OCI-LY1 (cell line): ENCODE results near the gene MFNG.
A peak's percentile ranks its signal among the peaks of the same experiment; 100 is the strongest.

ENCODE experiments used
- H2AFZ ChIP-seq: fragments of 200-600 bp; sonication (generic), shearing (Covaris generic); 2 replicates; pipeline ENCODE4 v1.6.0; 2014; ENCODE audit warnings: antibody characterized with exemption, mild to moderate bottlenecking, low read length
- H3F3A ChIP-seq: fragments of 200-600 bp; sonication (generic), shearing (Covaris generic); 2 replicates; pipeline ENCODE4 v1.6.0; 2014; ENCODE audit warnings: mild to moderate bottlenecking, antibody characterized with exemption, low read length, moderate library complexity; ENCODE audit not compliant: insufficient read depth
- H3K27ac ChIP-seq: fragments of 200-600 bp; sonication (generic); 2 replicates; pipeline ENCODE4 v1.5.1; 2014; ENCODE audit warnings: low read length, mixed run types, mild to moderate bottlenecking, low read depth; ENCODE audit not compliant: poor library complexity, severe bottlenecking
- H3K27me3 ChIP-seq: fragments of 200-600 bp; sonication (generic); 2 replicates; pipeline ENCODE4 v1.6.0; 2014; ENCODE audit warnings: antibody characterized with exemption, mild to moderate bottlenecking, low read length, moderate library complexity; ENCODE audit not compliant: insufficient read depth
- H3K36me3 ChIP-seq: fragments of 200-600 bp; sonication (generic); 2 replicates; pipeline ENCODE4 v1.6.1; 2014; ENCODE audit warnings: mild to moderate bottlenecking, antibody characterized with exemption, low read length, moderate library complexity, mixed read lengths; ENCODE audit not compliant: insufficient read depth
- H3K4me1 ChIP-seq: fragments of 200-600 bp; sonication (generic); 2 replicates; pipeline ENCODE4 v1.5.1; 2014; ENCODE audit warnings: mild to moderate bottlenecking, low read length, moderate library complexity; ENCODE audit not compliant: insufficient read depth, severe bottlenecking
- H3K4me2 ChIP-seq: fragments of 200-600 bp; sonication (generic), shearing (Covaris generic); 2 replicates; pipeline ENCODE4 v1.6.1; 2014; ENCODE audit warnings: low read length
- H3K4me3 ChIP-seq: fragments of 200-600 bp; sonication (generic); 2 replicates; pipeline ENCODE4 v1.5.1; 2014; ENCODE audit warnings: low read length, low read depth, mild to moderate bottlenecking, mixed read lengths; ENCODE audit not compliant: poor library complexity, severe bottlenecking
- H3K79me2 ChIP-seq: fragments of 200-600 bp; shearing (Covaris generic); 2 replicates; pipeline ENCODE4 v1.6.1; 2016; ENCODE audit warnings: mixed run types, low read length, mixed read lengths; ENCODE audit not compliant: insufficient read depth
- H3K9ac ChIP-seq: fragments of 200-600 bp; sonication (generic), shearing (Covaris generic); 2 replicates; pipeline ENCODE4 v1.6.1; 2014; ENCODE audit warnings: mild to moderate bottlenecking, low read length, mixed read lengths
- H3K9me2 ChIP-seq: fragments of 200-600 bp; sonication (generic), shearing (Covaris generic); 2 replicates; pipeline ENCODE4 v1.6.1; 2014; ENCODE audit warnings: low read depth, mild to moderate bottlenecking, low read length, mixed read lengths
- H3K9me3 ChIP-seq: fragments of 200-600 bp; shearing (Covaris generic); 2 replicates; pipeline ENCODE4 v1.6.1; 2014; ENCODE audit warnings: low read length, mixed read lengths
- H4K20me1 ChIP-seq: fragments of 200-600 bp; sonication (generic), shearing (Covaris generic); 2 replicates; pipeline ENCODE4 v1.6.0; 2016; ENCODE audit warnings: mild to moderate bottlenecking, low read length; ENCODE audit not compliant: insufficient read depth
- CTCF ChIP-seq: fragments of 200-600 bp; sonication (generic), shearing (Covaris generic); IDR thresholded peaks from 2 replicates; pipeline ENCODE4 v1.5.1; 2017; ENCODE audit warnings: mild to moderate bottlenecking, antibody characterized with exemption, low read length, moderate library complexity, mixed read lengths
- EZH2 ChIP-seq: fragments of 200-600 bp; sonication (generic), shearing (Covaris generic); IDR thresholded peaks from 2 replicates; pipeline ENCODE4 v1.8.0; 2017; ENCODE audit warnings: borderline replicate concordance, mixed run types, mild to moderate bottlenecking, antibody characterized with exemption, low read length, moderate library complexity, mixed read lengths

MFNG gene

GRCh38 chr22:37519268-37520195 is 33.3 kb upstream of the MFNG start, which contains the start of gene CARD10:
Gene CARD10, minus strand, starts transcription at chr22:37519415. Its CDS starts 215 bp downstream, at chr22:37519200.
- Histone ChIP-seq H3K4me3 (peak within 1 kb of the TSS; percentile 21), H3K4me1 (no peaks in the 10 kb centered on the region), H2AFZ (no peak within 1 kb of the TSS), H3K79me2 (no peaks in the 10 kb centered on the region), H3K9me2 (no peaks in the 10 kb centered on the region), H3K27ac (no peak within 1 kb of the TSS), H3K4me2 (peak within 1 kb of the TSS; percentile 38), H3K36me3 (no peaks in the 10 kb centered on the region), H4K20me1 (no peaks in the 10 kb centered on the region), H3F3A (no peaks in the 10 kb centered on the region), H3K9ac (no peak within 1 kb of the TSS), H3K9me3 (peaks cover 2% of the 10 kb centered on the region; the same call in 1 of the 2 replicates), H3K27me3 (peaks cover 23% of the 10 kb centered on the region)
- TF ChIP-seq CTCF (no peak), EZH2 (no peak)

GRCh38 chr22:37518509-37519267 is 32.5 kb upstream of the MFNG start:
- no peak for TF ChIP-seq CTCF
- TF ChIP-seq EZH2, result no peak
- no peaks in the 10 kb centered on the region for H3F3A ChIP-seq
- H3K4me2 ChIP-seq, result peak overlapping the region; percentile 38
- no peaks in the 10 kb centered on the region for H3K79me2 ChIP-seq
- H3K9ac ChIP-seq, result no peak overlapping the region
- no peaks in the 10 kb centered on the region for H3K36me3 ChIP-seq
- H3K4me3 ChIP-seq, result no peak overlapping the region
- H2AFZ ChIP-seq, result no peak overlapping the region
- no peaks in the 10 kb centered on the region for H4K20me1 ChIP-seq
- H3K9me3 ChIP-seq, result peaks cover 2% of the 10 kb centered on the region; the same call in 1 of the 2 replicates
- H3K27me3 ChIP-seq, result peaks cover 23% of the 10 kb centered on the region
- H3K27ac ChIP-seq, result no peak overlapping the region
- no peaks in the 10 kb centered on the region for H3K4me1 ChIP-seq
- no peaks in the 10 kb centered on the region for H3K9me2 ChIP-seq

- peaks cover 2% of the 10 kb centered on the region; the same call in 1 of the 2 replicates for H3K9me3 ChIP-seq
- no peak overlapping the region for H3K9ac ChIP-seq
- no peaks in the 10 kb centered on the region for H3F3A ChIP-seq
- no peak overlapping the region for H2AFZ ChIP-seq
- H3K9me2 ChIP-seq, result no peaks in the 10 kb centered on the region
- no peak overlapping the region for H3K27ac ChIP-seq
- no peak overlapping the region for H3K4me2 ChIP-seq
- H3K36me3 ChIP-seq, result no peaks in the 10 kb centered on the region
- no peak overlapping the region for H3K4me3 ChIP-seq
- TF ChIP-seq CTCF (no peak), EZH2 (no peak)
- H3K4me1 ChIP-seq, result no peaks in the 10 kb centered on the region
- H3K79me2 ChIP-seq, result no peaks in the 10 kb centered on the region
- no peaks in the 10 kb centered on the region for H4K20me1 ChIP-seq
- H3K27me3 ChIP-seq, result peaks cover 23% of the 10 kb centered on the region
These were observed 31.8 kb upstream of the MFNG start for GRCh38 chr22:37517826-37518450.
